ACC112 (cell line): ENCODE results near the gene RAB35.

Experiments
- H2AFZ ChIP-seq: fragments of 200-600 bp; sonication (generic); one replicate; pipeline ENCODE4 v1.6.0; 2017; ENCODE audit warnings: antibody characterized with exemption, low read length; ENCODE audit not compliant: unreplicated experiment
- H3K27ac ChIP-seq: fragments of 200-600 bp; sonication (generic); 2 replicates; pipeline ENCODE4 v1.5.1; 2014; ENCODE audit warnings: low read depth, mild to moderate bottlenecking, antibody characterized with exemption, low read length, moderate library complexity
- H3K27me3 ChIP-seq: fragments of 200-600 bp; sonication (generic); 2 replicates; pipeline ENCODE4 v1.6.1; 2014; ENCODE audit warnings: mild to moderate bottlenecking, antibody characterized with exemption, low read length, moderate library complexity, mixed read lengths; ENCODE audit not compliant: insufficient read depth
- H3K36me3 ChIP-seq: fragments of 200-600 bp; sonication (generic); 2 replicates; pipeline ENCODE4 v1.6.1; 2016; ENCODE audit warnings: mild to moderate bottlenecking, antibody characterized with exemption, low read length, moderate library complexity, mixed read lengths; ENCODE audit not compliant: insufficient read depth
- H3K4me1 ChIP-seq: fragments of 200-600 bp; sonication (generic); one replicate; pipeline ENCODE4 v1.6.1; 2016; ENCODE audit warnings: low read length, mixed read lengths; ENCODE audit not compliant: insufficient read depth, unreplicated experiment, control insufficient read depth
- H3K4me3 ChIP-seq: fragments of 200-600 bp; sonication (generic); 2 replicates; pipeline ENCODE4 v1.5.1; 2014; ENCODE audit warnings: mild to moderate bottlenecking, low read depth, low read length
- H3K79me2 ChIP-seq: fragments of 200-600 bp; sonication (generic); one replicate; pipeline ENCODE4 v1.6.0; 2016; ENCODE audit warnings: low read length; ENCODE audit not compliant: control insufficient read depth, unreplicated experiment, insufficient read depth

Gene RAB35

GRCh38 chr12:120095331-120095730 lies 21.2 kb downstream of the RAB35 start:
- H3K36me3 ChIP-seq = peaks cover 3% of the 10 kb centered on the region; the same call in 1 of the 2 replicates
- H3K79me2 ChIP-seq = peaks cover 3% of the 10 kb centered on the region
- H3K27me3 ChIP-seq = no peaks in the 10 kb centered on the region
- H3K27ac ChIP-seq = no peak overlapping the region
- no peak overlapping the region for H2AFZ ChIP-seq
- no peaks in the 10 kb centered on the region for H3K4me1 ChIP-seq
- no peak overlapping the region for H3K4me3 ChIP-seq

- Histone ChIP-seq H3K36me3 (peaks cover 3% of the 10 kb centered on the region; the same call in 1 of the 2 replicates), H3K4me3 (no peak overlapping the region), H3K27ac (no peak overlapping the region), H3K4me1 (no peaks in the 10 kb centered on the region), H3K79me2 (no peaks in the 10 kb centered on the region), H3K27me3 (no peaks in the 10 kb centered on the region), H2AFZ (no peak overlapping the region)
Measured at GRCh38 chr12:120094485-120094884, 22.1 kb downstream of the RAB35 start.

- Histone ChIP-seq H3K36me3 (peaks cover 3% of the 10 kb centered on the region; the same call in 1 of the 2 replicates), H3K4me3 (no peak overlapping the region), H3K27me3 (no peaks in the 10 kb centered on the region), H3K79me2 (no peaks in the 10 kb centered on the region), H3K4me1 (no peaks in the 10 kb centered on the region), H3K27ac (no peak overlapping the region), H2AFZ (no peak overlapping the region)
Measured at GRCh38 chr12:120093592-120094355, 22.8 kb downstream of the RAB35 start.

- no peak overlapping the region for H2AFZ ChIP-seq
- no peaks in the 10 kb centered on the region for H3K79me2 ChIP-seq
- H3K36me3 ChIP-seq = peaks cover 3% of the 10 kb centered on the region; the same call in 1 of the 2 replicates
- no peak overlapping the region for H3K27ac ChIP-seq
- no peak overlapping the region for H3K4me3 ChIP-seq
- H3K4me1 ChIP-seq = no peaks in the 10 kb centered on the region
- no peaks in the 10 kb centered on the region for H3K27me3 ChIP-seq
Measured at GRCh38 chr12:120093336-120093591, 23.3 kb downstream of the RAB35 start.

GRCh38 chr12:120092551-120093335 lies 23.8 kb downstream of the RAB35 start:
- Histone ChIP-seq H3K79me2 (no peaks in the 10 kb centered on the region), H3K27ac (no peak overlapping the region), H3K4me3 (no peak overlapping the region)

GRCh38 chr12:120091371-120092090 lies 25.0 kb downstream of the RAB35 start:
- peaks cover 7% of the 10 kb centered on the region for H3K4me1 ChIP-seq
- H3K27me3 ChIP-seq = no peaks in the 10 kb centered on the region
- H3K79me2 ChIP-seq = no peaks in the 10 kb centered on the region
- no peak overlapping the region for H3K27ac ChIP-seq
- no peak overlapping the region for H3K4me3 ChIP-seq
- H3K36me3 ChIP-seq = no peaks in the 10 kb centered on the region
- no peak overlapping the region for H2AFZ ChIP-seq

More at GRCh38 chr12:120092551-120093335, 23.8 kb downstream of the RAB35 start:
- H3K27me3 ChIP-seq = no peaks in the 10 kb centered on the region
- H3K4me1 ChIP-seq = no peaks in the 10 kb centered on the region
- H2AFZ ChIP-seq = no peak overlapping the region
- H3K36me3 ChIP-seq = peaks cover 3% of the 10 kb centered on the region; the same call in 1 of the 2 replicates

GRCh38 chr12:120090626-120091295 lies 25.8 kb downstream of the RAB35 start:
- Histone ChIP-seq H3K79me2 (no peaks in the 10 kb centered on the region), H3K4me3 (no peak overlapping the region), H3K27me3 (no peaks in the 10 kb centered on the region), H3K27ac (no peak overlapping the region), H2AFZ (no peak overlapping the region), H3K4me1 (peaks cover 11% of the 10 kb centered on the region), H3K36me3 (no peaks in the 10 kb centered on the region)

GRCh38 chr12:120090206-120090605 lies 26.3 kb downstream of the RAB35 start:
- Histone ChIP-seq H3K4me3 (no peak overlapping the region), H2AFZ (no peak overlapping the region), H3K27ac (no peak overlapping the region), H3K4me1 (peaks cover 11% of the 10 kb centered on the region), H3K79me2 (no peaks in the 10 kb centered on the region), H3K36me3 (no peaks in the 10 kb centered on the region), H3K27me3 (no peaks in the 10 kb centered on the region)

- no peaks in the 10 kb centered on the region for H3K79me2 ChIP-seq
- no peak overlapping the region for H3K27ac ChIP-seq
Measured at GRCh38 chr12:120089796-120090195, 26.8 kb downstream of the RAB35 start.

GRCh38 chr12:120089105-120089504 lies 27.4 kb downstream of the RAB35 start:
- no peaks in the 10 kb centered on the region for H3K79me2 ChIP-seq
- H3K36me3 ChIP-seq = no peaks in the 10 kb centered on the region
- peaks cover 11% of the 10 kb centered on the region for H3K4me1 ChIP-seq
- H2AFZ ChIP-seq = no peak overlapping the region
- no peaks in the 10 kb centered on the region for H3K27me3 ChIP-seq
- H3K27ac ChIP-seq = no peak overlapping the region
- H3K4me3 ChIP-seq = no peak overlapping the region

More at GRCh38 chr12:120089796-120090195, 26.8 kb downstream of the RAB35 start:
- Histone ChIP-seq H3K4me1 (peaks cover 11% of the 10 kb centered on the region), H2AFZ (no peak overlapping the region), H3K27me3 (no peaks in the 10 kb centered on the region), H3K36me3 (no peaks in the 10 kb centered on the region), H3K4me3 (no peak overlapping the region)
